Muscle layer of colon (tissue), 2 donors: ENCODE results near the gene WSB2.
"Not testable (repeated sequence)": the region's sequence is repeated elsewhere in the genome, so short reads cannot be mapped to it uniquely, and the experiment has no call there.

Experiments
- H3K27ac ChIP-seq: one replicate; pipeline ENCODE4 v1.7.0; 2013; ENCODE audit warnings: low read depth, mild to moderate bottlenecking, low read length, moderate library complexity
- H3K27me3 ChIP-seq, 2 donors: one replicate each; pipeline ENCODE4 v1.7.0; 2013; ENCODE audit warnings: low read length in 2 of 2, mild to moderate bottlenecking in 2 of 2; ENCODE audit not compliant: insufficient read depth in 2 of 2, control insufficient read depth in 1 of 2
- H3K36me3 ChIP-seq: one replicate; pipeline ENCODE4 v1.7.0; 2013; ENCODE audit warnings: mild to moderate bottlenecking, low read length; ENCODE audit not compliant: insufficient read depth
- H3K4me1 ChIP-seq: one replicate; pipeline ENCODE4 v1.7.0; 2013; ENCODE audit warnings: mild to moderate bottlenecking, low read length; ENCODE audit not compliant: insufficient read depth
- H3K4me3 ChIP-seq, 2 donors: one replicate each; pipeline ENCODE4 v1.7.0; 2013; ENCODE audit warnings: low read length in 2 of 2, low read depth in 1 of 2, mild to moderate bottlenecking in 1 of 2, moderate library complexity in 1 of 2
- H3K9ac ChIP-seq: one replicate; pipeline ENCODE4 v1.7.0; 2013; ENCODE audit warnings: low read length
- H3K9me3 ChIP-seq: one replicate; pipeline ENCODE4 v1.7.0; 2013; ENCODE audit warnings: mild to moderate bottlenecking, low read length
- donor health status: abdominal sarcoma.
- donor health status: Adenocarcinoma of cecum.

WSB2 gene

DNA sequence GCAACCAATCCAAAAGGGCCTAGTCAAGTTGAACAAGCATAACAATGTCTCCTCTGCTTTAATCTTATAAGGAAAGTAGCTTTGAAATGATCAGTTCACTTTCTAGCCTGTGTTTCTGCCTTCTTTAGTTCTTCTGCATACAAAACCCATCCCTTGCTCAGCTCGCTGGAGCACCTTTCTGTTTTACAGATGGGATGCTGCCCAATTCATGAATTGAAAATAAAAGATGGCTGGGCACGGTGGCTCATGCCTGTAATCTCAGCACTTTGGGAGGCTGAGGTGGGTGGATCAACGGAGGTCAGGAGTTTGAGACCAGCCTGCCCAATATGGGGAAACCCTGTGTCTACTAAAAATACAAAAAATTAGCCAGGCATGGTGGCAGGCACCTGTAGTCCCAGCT, 49.0 kb downstream of the WSB2 start:
- Histone ChIP-seq H3K9ac (no peak overlapping the region), H3K4me3 (no peak overlapping the region), H3K9me3 (no peaks in the 10 kb centered on the region), H3K27ac (no peak overlapping the region), H3K27me3 (no peaks in the 10 kb centered on the region), H3K4me1 (peaks cover under 1% of the 10 kb centered on the region), H3K36me3 (no peaks in the 10 kb centered on the region)

DNA sequence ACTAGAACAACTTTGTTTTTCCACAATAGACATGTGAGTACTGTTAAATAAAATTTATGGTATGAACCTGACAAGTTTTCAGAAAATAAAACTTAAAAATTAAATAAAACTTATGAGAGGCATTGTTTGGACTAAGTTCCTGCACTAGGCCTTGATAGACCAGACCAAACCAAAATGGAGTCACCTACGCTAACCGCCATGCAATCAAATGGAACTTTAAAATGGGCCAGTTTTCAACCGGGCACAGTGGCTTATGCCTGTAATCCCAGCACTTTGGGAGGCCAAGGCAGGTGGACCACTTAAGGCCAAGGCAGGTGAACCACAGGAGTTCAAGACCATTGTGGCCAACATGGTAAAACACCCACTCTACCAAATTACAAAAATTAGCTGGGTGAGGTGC, 49.6 kb downstream of the WSB2 start:
- Histone ChIP-seq H3K27ac (no peak overlapping the region), H3K9me3 (no peaks in the 10 kb centered on the region), H3K4me1 (no peaks in the 10 kb centered on the region), H3K36me3 (no peaks in the 10 kb centered on the region), H3K4me3 (no peak overlapping the region), H3K9ac (no peak overlapping the region), H3K27me3 (no peaks in the 10 kb centered on the region)

DNA sequence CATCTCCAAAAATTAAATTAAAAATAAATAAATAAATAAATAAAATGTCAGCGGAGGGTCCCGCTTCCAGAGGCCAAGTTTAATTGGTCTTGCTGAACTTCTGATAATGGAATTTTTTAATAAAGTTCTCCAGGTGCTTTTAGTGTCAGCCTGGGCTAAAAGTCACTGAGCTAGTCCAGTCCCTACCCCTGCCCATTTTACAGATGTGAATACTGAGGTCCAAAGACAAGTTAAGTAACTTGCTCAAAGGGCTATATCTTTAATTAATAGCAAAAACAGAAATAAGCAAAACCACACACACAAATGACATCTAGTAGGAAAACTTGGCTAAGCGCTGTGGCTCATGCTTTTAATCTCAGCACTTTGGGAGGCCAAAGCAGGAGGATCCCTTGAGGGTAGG, 50.1 kb downstream of the WSB2 start:
- no peak overlapping the region for H3K27ac ChIP-seq
- H3K9me3 ChIP-seq = no peaks in the 10 kb centered on the region
- H3K4me1 ChIP-seq = no peaks in the 10 kb centered on the region
- H3K9ac ChIP-seq = no peak overlapping the region
- H3K4me3 ChIP-seq = no peak overlapping the region
- no peaks in the 10 kb centered on the region for H3K27me3 ChIP-seq
- no peaks in the 10 kb centered on the region for H3K36me3 ChIP-seq

DNA sequence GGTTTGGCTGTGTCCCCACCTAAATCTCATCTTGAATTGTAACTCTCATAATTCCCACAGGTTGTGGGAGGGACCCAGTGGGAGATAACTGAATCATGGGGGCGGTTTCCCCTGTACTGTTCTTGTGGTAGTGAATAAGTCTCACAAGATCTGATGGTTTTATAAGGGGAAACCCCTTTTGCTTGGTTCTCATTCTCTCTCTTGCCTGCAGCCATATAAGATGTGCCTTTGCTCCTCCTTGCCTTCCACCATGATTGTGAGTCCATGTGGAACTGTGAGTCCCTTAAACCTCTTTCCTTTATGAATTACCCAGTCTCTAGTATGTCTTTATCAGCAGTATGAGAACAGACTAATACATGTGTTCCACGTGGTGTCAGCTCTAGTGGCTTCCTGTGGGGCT, 61.2 kb downstream of the WSB2 start:
- not testable (repeated sequence) for H3K9ac ChIP-seq, H3K4me1 ChIP-seq, H3K27ac ChIP-seq, H3K36me3 ChIP-seq, H3K27me3 ChIP-seq, H3K4me3 ChIP-seq, H3K9me3 ChIP-seq

DNA sequence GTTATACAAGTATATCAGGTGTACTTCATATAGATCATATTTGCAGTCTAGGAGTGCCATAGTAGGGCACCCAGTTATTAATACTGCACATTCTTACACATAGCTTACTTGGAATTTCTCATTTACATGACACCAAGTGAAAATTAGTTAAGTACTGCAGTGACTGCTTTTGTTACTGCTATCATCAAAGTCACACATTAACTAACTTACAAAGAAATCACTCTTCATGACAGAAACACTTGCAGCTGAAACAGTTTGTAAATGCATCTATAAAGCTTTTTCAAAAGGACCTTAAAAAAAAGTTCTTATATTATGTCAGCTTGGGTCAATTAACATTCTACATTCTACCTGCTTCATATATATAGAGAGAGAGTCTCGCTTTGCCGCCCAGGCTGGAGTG, 62.3 kb downstream of the WSB2 start:
- H3K9ac ChIP-seq = no peak overlapping the region
- no peaks in the 10 kb centered on the region for H3K9me3 ChIP-seq
- no peaks in the 10 kb centered on the region for H3K27me3 ChIP-seq
- no peak overlapping the region for H3K4me3 ChIP-seq
- no peaks in the 10 kb centered on the region for H3K36me3 ChIP-seq
- no peak overlapping the region for H3K27ac ChIP-seq
- no peaks in the 10 kb centered on the region for H3K4me1 ChIP-seq

DNA sequence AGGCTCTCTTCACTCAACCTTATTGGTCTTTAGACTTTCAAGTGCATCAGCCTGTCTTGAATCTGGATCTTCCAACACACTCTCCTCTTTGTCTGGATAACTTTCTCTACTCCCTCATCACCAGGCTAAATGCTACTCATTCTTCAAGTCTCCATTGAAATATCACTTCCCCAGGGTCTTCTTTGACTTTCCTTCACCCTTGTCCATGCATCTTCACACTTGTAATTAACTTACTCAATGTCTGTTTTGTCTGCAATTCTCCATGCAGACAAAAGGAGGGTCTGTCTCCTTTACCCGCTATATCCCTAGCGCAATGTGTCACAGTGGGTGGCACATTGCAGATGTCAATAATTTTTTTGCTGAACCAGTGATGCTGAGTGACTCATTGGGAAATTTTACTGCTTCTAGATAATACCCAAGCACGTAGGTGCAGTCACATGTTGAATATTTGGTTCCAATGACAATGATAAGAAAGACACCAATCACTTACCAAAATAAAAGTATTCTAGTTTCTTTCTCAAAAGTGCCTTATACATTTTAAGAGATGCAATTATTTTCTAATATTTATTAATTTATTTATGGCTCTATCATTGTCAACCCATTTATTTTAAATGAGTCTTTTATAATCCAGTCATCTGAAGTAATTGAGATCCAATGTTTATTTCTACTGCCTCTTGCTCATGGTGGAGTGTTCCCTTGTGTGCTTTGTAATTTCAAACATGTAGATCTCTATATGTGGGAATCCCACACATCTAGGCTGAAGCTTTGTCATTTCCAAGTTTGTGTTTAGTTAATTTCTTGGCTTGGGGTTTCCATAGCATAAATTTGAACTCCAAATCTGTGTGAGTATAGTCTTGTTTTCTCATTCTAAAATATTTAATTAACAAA, 66.2 kb downstream of the WSB2 start:
- no peaks in the 10 kb centered on the region for H3K9me3 ChIP-seq
- H3K36me3 ChIP-seq = no peaks in the 10 kb centered on the region
- H3K4me3 ChIP-seq = no peak overlapping the region
- no peaks in the 10 kb centered on the region for H3K27me3 ChIP-seq
- no peak overlapping the region for H3K27ac ChIP-seq
- H3K9ac ChIP-seq = no peak overlapping the region
- no peaks in the 10 kb centered on the region for H3K4me1 ChIP-seq

DNA sequence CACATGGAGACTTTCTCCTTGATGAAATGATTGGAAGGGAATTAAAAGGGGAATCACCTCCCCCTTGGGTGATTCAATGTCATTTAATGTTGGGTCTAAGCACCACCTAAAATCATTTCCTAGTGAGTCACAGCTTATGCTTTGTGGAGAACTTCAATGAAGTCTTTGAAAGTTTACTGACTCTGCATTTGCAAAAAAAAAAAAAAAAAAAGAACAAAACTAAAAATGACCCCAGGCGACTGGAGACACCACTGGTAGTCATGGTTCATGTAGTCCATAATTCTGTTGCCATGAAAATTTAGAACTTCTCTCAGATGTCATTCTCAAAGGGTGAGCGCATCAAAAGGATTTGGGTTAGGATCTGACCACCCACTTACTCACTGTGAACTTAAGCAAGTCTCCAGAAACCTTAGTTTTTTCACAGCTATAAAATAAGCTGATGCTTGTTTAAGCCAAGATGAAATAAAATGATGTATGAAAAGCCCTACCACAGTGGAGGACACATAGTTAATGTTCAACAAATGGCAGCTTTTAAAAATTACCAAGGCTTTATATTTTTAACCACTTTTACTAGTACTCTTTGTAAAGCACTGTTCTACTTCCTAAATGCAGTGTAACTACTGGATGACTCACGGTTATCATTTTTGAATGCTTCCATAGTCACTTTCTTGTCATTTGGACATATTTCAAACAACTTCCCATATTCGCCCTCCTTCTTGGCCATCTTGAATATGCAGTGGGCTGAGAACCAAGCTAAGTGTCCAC, 74.1 kb downstream of the WSB2 start:
- no peaks in the 10 kb centered on the region for H3K36me3 ChIP-seq
- H3K27me3 ChIP-seq = no peaks in the 10 kb centered on the region
- no peaks in the 10 kb centered on the region for H3K9me3 ChIP-seq

DNA sequence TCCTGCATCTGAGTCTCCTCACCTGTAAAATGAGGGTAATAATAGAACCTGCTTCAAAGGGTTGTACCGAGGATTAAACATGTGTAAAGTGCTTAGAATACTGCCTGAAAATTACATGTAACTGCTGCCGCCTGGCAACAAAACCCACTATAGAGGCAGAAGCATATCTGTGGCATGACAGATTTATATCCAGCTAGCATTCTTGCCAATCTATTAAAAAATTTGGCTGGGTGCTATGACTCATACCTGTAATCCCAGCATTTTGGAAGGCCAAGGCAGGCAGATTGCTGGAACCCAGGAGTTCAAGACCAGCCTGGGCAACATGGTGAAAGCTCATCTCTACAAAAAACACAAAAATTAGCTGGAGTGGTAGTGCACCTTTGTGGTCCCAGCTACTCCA, 75.8 kb downstream of the WSB2 start:
- Histone ChIP-seq H3K4me3 (no peak overlapping the region), H3K9me3 (no peaks in the 10 kb centered on the region), H3K27me3 (no peaks in the 10 kb centered on the region), H3K36me3 (no peaks in the 10 kb centered on the region), H3K27ac (no peak overlapping the region), H3K4me1 (no peaks in the 10 kb centered on the region), H3K9ac (no peak overlapping the region)

More for the DNA sequence above, 74.1 kb downstream of the WSB2 start:
- Histone ChIP-seq H3K27ac (no peak overlapping the region), H3K4me3 (no peak overlapping the region), H3K9ac (no peak overlapping the region), H3K4me1 (no peaks in the 10 kb centered on the region)
